Measurements from ENCODE around the gene OSBPL1A.

The OSBPL1A gene

GRCh38 chr18:24414349-24415003, 16.9 kb upstream of the OSBPL1A start:
- no peak for DNase-seq (ENCODE audit: insufficient read length, low spot score)
- no peak for FAIRE-seq
- TF ChIP-seq POLR2A (IDR thresholded peaks at IDR 0.05; ENCODE audit: low read depth, low read length), result no peak

DNA sequence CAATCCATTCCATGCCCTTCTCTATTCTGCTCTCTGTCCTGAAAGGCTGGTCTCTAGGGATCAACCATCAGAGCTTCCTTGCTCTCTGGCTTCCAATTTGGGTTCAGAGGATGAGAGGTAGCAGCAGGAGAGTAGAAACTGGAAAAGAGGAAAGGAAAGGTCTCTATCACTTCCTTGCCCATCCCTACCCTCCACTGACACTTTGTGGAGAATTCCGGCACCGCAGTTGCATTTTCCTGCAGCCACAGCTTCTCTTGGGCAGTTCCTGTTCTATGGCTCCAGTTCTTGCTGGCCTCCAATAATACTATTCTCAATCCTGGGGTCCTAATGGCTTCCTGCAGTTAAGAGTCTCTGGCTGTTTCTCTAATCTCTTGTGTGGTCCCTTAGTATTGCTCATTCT, 15.5 kb upstream of the OSBPL1A start:
- no peak for TF ChIP-seq POLR2A (IDR thresholded peaks at IDR 0.05; ENCODE audit: low read depth, low read length)
- DNase-seq (ENCODE audit: insufficient read length, low spot score) (no peak), FAIRE-seq (no peak)

- no peak for TF ChIP-seq POLR2A (IDR thresholded peaks at IDR 0.05; ENCODE audit: low read depth, low read length)
- FAIRE-seq (no peak), DNase-seq (ENCODE audit: insufficient read length, low spot score) (no peak)
These were observed 10.9 kb upstream of the OSBPL1A start for GRCh38 chr18:24408496-24408895.

DNA sequence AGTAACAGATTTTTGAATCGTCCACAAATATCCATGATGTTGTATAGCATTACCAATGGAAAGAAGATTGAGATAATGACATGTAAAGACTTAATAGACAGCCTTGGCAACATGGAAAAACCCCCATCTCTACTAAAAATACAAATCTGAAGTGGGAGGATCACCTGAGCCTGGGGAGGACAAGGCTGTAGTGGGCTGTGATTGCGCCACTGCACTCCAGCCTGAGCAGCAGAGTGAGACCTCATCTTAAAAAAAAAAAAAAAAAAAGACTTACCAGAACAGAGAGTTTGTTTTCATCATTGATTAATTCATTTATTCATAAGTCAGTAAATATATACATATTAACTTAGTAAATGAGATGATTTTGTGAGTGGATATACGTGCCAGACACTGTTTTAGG, 7.0 kb upstream of the OSBPL1A start:
- no peak for DNase-seq (ENCODE audit: insufficient read length, low spot score)
- TF ChIP-seq POLR2A (IDR thresholded peaks at IDR 0.05; ENCODE audit: low read depth, low read length), result no peak
- no peak for FAIRE-seq

DNA sequence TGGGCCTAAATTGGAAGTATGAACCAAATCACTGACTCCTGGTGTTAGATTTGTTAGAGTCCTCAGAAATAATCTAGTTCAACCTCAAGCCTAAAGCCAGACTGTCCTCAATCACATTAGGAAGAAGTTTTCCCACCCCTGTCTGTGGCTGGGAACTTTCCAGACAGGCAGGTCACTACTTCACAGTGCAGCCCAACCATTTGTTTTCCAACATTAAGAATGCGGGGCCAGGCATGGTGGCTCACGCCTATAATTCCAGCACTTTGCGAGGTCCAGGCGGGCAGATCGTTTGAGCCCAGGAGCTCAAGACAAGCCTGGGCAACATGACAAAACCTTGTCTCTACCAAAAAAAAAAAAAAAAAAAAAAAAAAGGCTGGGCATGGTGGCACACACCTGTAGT, 5.5 kb upstream of the OSBPL1A start:
- DNase-seq (ENCODE audit: insufficient read length, low spot score) (no peak), FAIRE-seq (no peak)
- TF ChIP-seq POLR2A (IDR thresholded peaks at IDR 0.05; ENCODE audit: low read depth, low read length), result no peak

- no peak for TF ChIP-seq POLR2A (IDR thresholded peaks at IDR 0.05; ENCODE audit: low read depth, low read length)
- FAIRE-seq, result no peak
- DNase-seq (ENCODE audit: insufficient read length, low spot score), result no peak
These were observed 4.7 kb upstream of the OSBPL1A start for GRCh38 chr18:24402209-24402785.

- TF ChIP-seq POLR2A (IDR thresholded peaks at IDR 0.05; ENCODE audit: low read depth, low read length), result no peak
- no peak for FAIRE-seq
- DNase-seq (ENCODE audit: insufficient read length, low spot score), result no peak
These were observed 3.0 kb upstream of the OSBPL1A start for GRCh38 chr18:24400587-24400986.

- peak; percentile 33 for FAIRE-seq
- no peak for DNase-seq (ENCODE audit: insufficient read length, low spot score)
- no peak for TF ChIP-seq POLR2A (IDR thresholded peaks at IDR 0.05; ENCODE audit: low read depth, low read length)
These were observed 916 bp upstream of the OSBPL1A start for GRCh38 chr18:24398540-24398939.

DNA sequence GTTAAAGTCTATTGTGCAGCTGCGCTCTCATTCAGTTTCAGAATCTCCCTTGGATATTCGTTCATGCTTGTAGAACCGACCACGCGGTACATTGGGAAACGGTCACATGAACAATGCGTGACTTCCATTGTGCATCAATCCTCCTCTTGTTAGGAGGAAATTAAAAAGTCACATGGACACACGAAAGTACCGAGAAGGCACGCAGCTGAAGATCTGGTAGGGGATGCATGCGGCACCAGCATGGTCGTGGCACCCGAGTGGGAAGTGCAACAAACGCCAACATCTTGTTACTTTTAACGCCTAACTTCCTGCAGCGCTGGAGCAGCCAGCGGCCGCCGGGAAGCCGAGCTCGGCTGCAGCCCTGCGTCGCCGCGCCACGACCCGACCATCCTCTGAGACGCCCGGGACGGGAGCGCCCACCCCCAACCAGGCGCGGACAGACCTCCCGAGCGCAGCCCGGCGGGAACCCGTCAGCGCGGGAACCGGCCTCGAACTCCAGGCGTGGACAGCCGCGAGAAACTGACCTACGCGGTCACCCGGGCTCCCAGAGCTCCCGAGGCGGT, 412 bp downstream of the OSBPL1A start:
- FAIRE-seq, result peak; percentile 75
- peak; percentile 15 for DNase-seq (ENCODE audit: insufficient read length, low spot score)
- no peak for TF ChIP-seq POLR2A (IDR thresholded peaks at IDR 0.05; ENCODE audit: low read depth, low read length)

DNA sequence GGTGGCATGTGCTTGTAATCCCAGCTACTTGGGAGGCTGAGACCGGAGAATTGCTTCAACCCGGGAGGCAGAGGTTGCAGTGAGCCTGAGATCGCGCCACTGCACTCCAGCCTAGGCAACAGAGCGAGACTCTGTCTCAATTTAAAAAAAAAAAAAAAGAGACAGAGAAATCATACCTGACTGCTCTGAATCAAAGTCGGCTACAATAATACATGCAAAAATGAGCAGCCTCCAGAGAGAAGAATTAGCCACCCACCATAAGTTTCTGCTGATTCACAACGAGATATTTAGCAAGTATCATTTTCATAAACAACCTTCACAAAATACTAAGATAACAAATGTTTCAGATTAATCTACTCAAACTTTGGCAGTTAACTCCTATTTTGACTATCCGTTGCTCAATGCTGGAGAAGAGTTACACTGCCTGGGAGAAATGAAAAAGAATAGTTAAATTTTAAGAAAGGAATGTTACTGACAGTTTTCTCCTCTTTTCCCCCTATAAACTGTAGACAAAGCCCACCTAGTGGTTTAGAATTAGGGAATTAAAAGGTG, 1.5 kb downstream of the OSBPL1A start:
- FAIRE-seq (no peak), DNase-seq (ENCODE audit: insufficient read length, low spot score) (no peak)
- TF ChIP-seq POLR2A (IDR thresholded peaks at IDR 0.05; ENCODE audit: low read depth, low read length), result no peak

DNA sequence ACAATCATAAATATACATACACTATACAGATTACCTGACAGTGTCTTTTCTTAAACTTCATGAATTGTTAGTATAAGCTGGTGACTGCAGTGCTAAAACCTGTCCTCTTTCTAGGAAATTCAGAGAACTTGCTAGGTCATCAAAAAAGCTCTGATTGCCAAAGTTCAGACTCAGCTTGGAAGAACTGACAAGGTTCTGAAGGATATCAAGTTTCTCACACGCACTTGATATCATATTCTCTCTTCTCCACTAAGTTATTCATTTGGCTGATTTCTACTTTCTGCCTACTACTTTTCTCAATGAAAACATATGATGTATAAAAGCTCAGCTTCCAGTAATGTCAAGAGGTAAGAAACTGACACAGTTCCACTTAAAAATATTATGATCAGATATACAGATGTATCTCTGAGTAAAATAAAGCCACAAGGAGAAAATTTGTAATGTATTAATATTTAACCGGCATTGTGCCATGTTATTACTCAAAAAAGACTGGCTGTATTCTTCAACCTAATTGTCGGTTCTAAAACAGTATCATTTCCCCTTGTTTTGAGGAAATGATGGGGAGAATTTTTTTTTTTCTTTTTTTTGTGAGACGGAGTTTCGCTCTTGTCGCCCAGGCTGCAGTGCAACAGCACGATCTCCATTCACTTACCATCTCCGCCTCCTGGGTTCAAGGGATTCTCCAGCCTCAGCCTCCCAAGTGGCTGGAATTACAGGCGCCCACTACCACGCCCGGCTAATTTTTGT, 2.4 kb downstream of the OSBPL1A start:
- DNase-seq (ENCODE audit: insufficient read length, low spot score), result no peak
- FAIRE-seq, result no peak
- TF ChIP-seq POLR2A (IDR thresholded peaks at IDR 0.05; ENCODE audit: low read depth, low read length), result no peak

DNA sequence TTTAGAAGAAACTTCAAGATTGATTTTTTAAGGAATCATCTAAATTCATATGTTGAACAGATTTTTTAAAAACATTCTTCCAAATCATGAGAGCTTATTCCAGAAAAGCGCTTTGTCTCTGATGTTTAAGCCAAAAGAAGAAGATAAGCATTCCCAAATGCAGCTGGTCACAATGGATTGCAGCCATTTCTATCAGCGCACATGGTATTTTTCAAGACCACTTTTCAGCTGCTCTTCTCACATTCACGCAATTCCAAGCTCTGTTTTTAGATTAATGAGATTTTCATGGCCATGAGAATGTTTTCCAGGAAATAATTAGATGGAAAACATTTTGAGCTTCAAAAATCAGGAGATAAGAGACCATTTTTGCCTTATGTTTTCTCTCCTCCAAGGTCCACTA, 8.7 kb downstream of the OSBPL1A start:
- no peak for FAIRE-seq
- DNase-seq (ENCODE audit: insufficient read length, low spot score), result no peak
- TF ChIP-seq POLR2A (IDR thresholded peaks at IDR 0.05; ENCODE audit: low read depth, low read length), result no peak

GRCh38 chr18:24386681-24387080, 10.9 kb downstream of the OSBPL1A start:
- TF ChIP-seq POLR2A (IDR thresholded peaks at IDR 0.05; ENCODE audit: low read depth, low read length), result no peak
- FAIRE-seq (no peak), DNase-seq (ENCODE audit: insufficient read length, low spot score) (no peak)

- no peak for TF ChIP-seq POLR2A (IDR thresholded peaks at IDR 0.05; ENCODE audit: low read depth, low read length)
- DNase-seq (ENCODE audit: insufficient read length, low spot score) (no peak), FAIRE-seq (no peak)
These were observed 16.5 kb downstream of the OSBPL1A start for GRCh38 chr18:24381126-24381525.
